Fibroblast of mammary gland (primary cell): ENCODE data around the gene NRXN3.
A peak's percentile ranks its signal among the peaks of the same experiment; 100 is the strongest.

ENCODE experiments used
- DNase-seq: peaks from one replicate; pipeline ENCODE4 v3.0.0-alpha.2; 2010; ENCODE audit warnings: low read depth
- H3K4me3 ChIP-seq: 2 replicates; pipeline ENCODE4 v1.5.1; 2011; ENCODE audit warnings: low read depth, mild to moderate bottlenecking, low read length, moderate library complexity; ENCODE audit not compliant: control insufficient read depth
- TF ChIP-seq, protein P1 (sequence below): conservative IDR thresholded peaks from 2 replicates; pipeline ENCODE4 v1.5.1; 2011; ENCODE audit warnings: low read depth, low read length, inconsistent platforms; ENCODE audit not compliant: control insufficient read depth, insufficient read depth

NRXN3 gene

DNA sequence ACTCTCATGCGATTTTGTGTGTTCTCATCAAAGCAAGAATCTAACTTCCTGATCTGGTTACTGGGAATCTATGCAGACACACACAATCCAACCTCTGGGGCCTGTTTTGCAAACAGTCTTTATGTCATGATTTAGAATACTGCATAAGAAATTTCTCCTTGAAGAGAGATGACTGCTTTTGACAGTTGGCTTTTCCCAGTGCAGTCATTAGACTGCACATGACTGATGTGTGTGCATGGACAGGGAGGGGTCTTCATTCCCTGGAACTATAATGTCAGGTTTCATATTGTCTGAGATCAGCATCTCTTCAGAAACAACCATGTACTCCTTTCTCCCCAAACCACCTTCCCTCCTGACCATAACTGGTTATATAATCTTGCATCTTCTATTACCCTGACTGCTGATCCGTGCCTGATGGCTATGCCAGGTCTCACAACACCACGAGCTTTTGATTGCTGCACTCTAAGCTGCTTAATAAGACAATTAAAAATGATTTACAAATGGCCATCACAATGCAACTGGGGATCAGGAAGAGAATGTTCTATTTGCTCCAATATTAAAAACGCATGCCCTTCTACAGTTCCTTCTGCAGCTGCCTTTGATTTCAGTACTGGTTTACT, 995.4 kb downstream of the NRXN3 start:
- no peak for DNase-seq
- H3K4me3 ChIP-seq, result no peak overlapping the region
- TF ChIP-seq, protein P1, sequence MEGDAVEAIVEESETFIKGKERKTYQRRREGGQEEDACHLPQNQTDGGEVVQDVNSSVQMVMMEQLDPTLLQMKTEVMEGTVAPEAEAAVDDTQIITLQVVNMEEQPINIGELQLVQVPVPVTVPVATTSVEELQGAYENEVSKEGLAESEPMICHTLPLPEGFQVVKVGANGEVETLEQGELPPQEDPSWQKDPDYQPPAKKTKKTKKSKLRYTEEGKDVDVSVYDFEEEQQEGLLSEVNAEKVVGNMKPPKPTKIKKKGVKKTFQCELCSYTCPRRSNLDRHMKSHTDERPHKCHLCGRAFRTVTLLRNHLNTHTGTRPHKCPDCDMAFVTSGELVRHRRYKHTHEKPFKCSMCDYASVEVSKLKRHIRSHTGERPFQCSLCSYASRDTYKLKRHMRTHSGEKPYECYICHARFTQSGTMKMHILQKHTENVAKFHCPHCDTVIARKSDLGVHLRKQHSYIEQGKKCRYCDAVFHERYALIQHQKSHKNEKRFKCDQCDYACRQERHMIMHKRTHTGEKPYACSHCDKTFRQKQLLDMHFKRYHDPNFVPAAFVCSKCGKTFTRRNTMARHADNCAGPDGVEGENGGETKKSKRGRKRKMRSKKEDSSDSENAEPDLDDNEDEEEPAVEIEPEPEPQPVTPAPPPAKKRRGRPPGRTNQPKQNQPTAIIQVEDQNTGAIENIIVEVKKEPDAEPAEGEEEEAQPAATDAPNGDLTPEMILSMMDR, result no peak

DNA sequence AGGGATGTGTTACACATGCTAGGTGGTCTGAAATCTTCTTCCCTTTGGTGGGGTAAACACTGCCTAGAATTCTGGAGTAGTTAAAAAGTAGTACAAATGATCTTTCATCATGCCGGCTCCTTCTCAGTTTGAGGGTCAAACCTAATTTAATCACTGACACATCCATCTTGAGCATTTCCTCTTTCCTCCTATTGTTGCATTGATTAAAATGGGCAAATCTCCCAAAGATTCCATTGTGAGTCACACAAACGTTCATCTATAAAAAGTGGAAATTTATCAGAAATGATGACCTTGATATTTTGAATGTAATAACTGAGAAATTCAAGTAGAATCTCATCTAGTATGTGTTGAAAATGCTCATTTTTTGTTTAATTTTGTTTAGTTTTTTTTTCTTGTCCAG, 996.0 kb downstream of the NRXN3 start:
- no peak overlapping the region for H3K4me3 ChIP-seq
- DNase-seq, result no peak
- TF ChIP-seq, protein P1, result no peak

DNA sequence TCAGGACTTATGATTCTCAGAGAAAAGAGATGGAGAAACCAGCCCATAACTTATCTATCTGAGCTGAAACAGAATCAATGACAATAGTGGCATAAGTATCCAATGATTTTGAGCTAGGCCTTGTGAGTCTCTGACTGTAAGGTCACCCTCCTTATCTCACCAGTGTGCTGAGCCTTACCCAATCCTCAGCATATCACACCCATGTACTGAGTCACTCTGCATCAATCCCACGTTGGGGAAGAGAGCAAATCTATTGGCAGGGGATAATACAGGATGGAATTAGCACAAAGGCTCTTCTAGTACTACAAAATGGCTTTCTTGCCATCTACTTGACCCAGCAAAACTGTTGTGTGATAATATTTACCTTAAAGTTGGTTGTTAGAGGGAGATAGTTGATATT, 997.8 kb downstream of the NRXN3 start:
- no peak overlapping the region for H3K4me3 ChIP-seq
- DNase-seq, result peak; percentile 19
- TF ChIP-seq, protein P1, result no peak

DNA sequence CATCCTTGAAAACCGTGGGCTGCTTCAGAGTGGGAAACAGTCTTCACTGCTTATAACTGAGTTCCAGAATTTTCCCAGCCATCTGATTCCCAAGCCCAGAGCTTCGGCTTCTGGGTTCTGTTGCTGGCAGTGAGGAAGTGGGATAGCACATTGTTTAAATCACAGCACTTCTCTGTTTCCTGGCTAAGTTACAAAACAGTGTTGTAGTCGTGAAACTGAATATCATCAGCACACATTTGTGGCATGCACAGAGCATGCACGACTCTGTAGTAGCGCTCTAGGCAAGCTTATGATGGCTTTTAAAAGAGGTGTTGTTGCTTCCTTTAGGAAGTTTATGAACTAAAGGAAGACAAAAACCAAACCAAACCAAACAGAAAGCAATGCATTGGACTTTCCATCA, 1005.5 kb downstream of the NRXN3 start:
- TF ChIP-seq, protein P1, result no peak
- DNase-seq, result no peak
- H3K4me3 ChIP-seq, result no peak overlapping the region

DNA sequence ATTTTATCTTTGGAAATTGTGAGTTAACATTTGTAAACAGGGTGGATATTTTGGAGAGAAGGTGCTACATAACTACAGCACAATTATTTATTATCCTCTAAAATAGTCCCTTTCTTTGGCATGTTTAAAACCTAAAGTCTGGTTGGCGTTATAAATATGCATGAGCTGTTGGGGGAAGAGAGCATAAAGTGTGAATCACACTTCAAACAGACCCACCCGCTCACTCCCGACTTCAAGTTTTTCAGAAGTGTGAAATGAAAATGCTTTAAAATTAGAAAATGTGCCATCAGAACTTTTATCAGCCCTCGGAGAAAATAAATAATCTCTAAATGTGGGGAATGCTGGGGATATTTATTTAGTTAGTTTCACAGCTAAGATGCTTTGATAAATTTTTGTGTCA, 1006.9 kb downstream of the NRXN3 start:
- no peak for DNase-seq
- no peak overlapping the region for H3K4me3 ChIP-seq
- TF ChIP-seq, protein P1, result no peak

DNA sequence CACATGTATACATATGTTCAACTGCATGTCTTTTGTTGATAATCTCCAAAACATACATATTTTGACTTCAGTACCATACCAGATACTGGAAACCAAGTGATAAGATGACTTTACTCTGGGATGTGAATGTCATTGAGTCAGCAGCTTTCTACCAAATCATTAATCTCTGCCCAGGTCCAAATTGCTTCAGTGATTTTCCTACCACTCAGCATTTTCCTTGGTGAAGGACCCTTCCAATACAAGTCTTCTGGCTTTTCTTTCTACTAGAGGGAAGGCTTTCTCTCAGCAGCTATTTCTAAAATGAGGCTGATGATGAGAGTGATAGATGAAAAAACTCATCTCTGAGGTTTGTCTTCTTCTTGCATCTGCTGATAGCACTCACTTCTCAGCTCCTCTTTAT, 1008.5 kb downstream of the NRXN3 start:
- TF ChIP-seq, protein P1, result no peak
- no peak overlapping the region for H3K4me3 ChIP-seq
- no peak for DNase-seq

DNA sequence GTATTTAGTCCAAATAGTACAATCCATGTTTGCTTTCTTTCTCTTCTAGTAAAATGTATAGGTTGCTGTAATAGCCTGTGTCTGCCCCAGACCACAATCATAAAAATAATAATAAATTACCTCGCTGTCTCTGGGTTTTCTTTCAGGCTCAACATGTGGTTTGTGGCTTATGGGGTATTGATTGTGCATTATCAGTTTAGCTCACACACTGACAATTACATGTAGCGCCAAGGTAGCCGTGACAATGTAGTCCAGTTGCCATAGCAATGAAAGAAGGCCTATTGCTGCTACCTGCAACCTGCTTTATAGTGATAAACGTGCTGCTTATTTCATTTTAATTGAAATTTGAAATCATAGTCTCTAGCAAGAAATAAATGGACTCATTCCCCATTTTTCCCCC, 1009.8 kb downstream of the NRXN3 start:
- DNase-seq, result no peak
- TF ChIP-seq, protein P1, result no peak
- H3K4me3 ChIP-seq, result no peak overlapping the region
